Pancreas (tissue), 10 donors: ENCODE results near the gene ST6GAL1. TPM values are rescaled to one million over a fixed set of nuclear protein-coding genes. Genes with fewer than 3 reads are reported as not detected.

Experiments used
- ATAC-seq, 4 donors: fragments of 200-7000 bp; cut with Tn5 transposase; one replicate each; pipeline versions ENCODE4 v1.8.0 to v1.9.1; 2020; ENCODE audit warnings: mild to moderate bottlenecking in 4 of 4, moderate library complexity in 4 of 4
- DNase-seq, 6 donors: peaks; one replicate each; pipeline ENCODE4 v3.0.0-alpha.2; 2020
- FAIRE-seq: peaks from 2 replicates; lab custom pipeline; 2012; peaks lifted over from hg19 to GRCh38; lab: Jason Lieb, UNC
- H3K27ac ChIP-seq, 4 donors: fragments of 200-600 bp; sonication (generic); 1 replicate in 3 of 4; 2 replicates in 1 of 4; pipeline versions ENCODE4 v1.5.0 to v1.8.0; 2020
- H3K27me3 ChIP-seq, 4 donors: fragments of 200-600 bp; one replicate each; pipeline ENCODE4 v1.8.0; 2021
- H3K36me3 ChIP-seq, 3 donors: fragments of 200-600 bp; sonication (generic) in 1 of 3; one replicate each; pipeline versions ENCODE4 v1.5.0 to v1.8.0; 2020 to 2021
- H3K4me1 ChIP-seq, 3 donors: fragments of 200-600 bp; one replicate each; pipeline ENCODE4 v1.8.0; 2021
- H3K4me3 ChIP-seq, 4 donors: fragments of 200-600 bp; sonication (generic) in 2 of 4; one replicate each; pipeline versions ENCODE4 v1.5.0 to v1.8.0; 2020 to 2021
- H3K9me3 ChIP-seq, 4 donors: fragments of 200-600 bp; one replicate each; pipeline ENCODE4 v1.8.0; 2021
- CTCF ChIP-seq, 4 donors: fragments of 200-600 bp; sonication (generic) in 3 of 4; IDR thresholded peaks; one replicate each; pipeline versions ENCODE4 v1.5.0 to v1.8.0; 2021; ENCODE audit warnings: antibody characterized with exemption in 4 of 4
- WGBS, 2 donors: extraction: QIAGEN DNeasy Blood & Tissue Kit; methylation state at CpG; one replicate each; pipeline ENCODE4 v1.1.7; 2013; 5-methylcytosine and 5-hydroxymethylcytosine counted together
- intact Hi-C, 3 donors: fragments of 100-400 bp; cut with DNase I; formaldehyde crosslinking; loops; one replicate each; pipeline versions ENCODE4 v1.11.1 to v1.14.2; 2022
- polyA plus RNA-seq, 2 donors: library from polyadenylated mRNA; stranded (reverse); fragments of 200-250 nt; gene quantifications; one replicate each; pipeline ENCODE4 v1.2.3, GENCODE V29; 2013
- total RNA-seq, 6 donors: library from RNA; stranded (reverse); fragmentation: NEBNext Ultra II Directional in 4 of 6; extraction: Animal tissue kit (Norgen Biotek cat#: 25700) in 4 of 6; gene quantifications; one replicate each; pipeline versions ENCODE4 v1.2.1 to v1.2.4, GENCODE V29; 2021 to 2023
- donor health status: healthy with polysubstance abuse.
- donor health status: DM: no; HTN: no; CAD: no; lungs with moderate emphysema.
- donor health status: DM: no; HTN: no; CAD: no.
- donor health status: control.
- donor health status: control.
- donor health status: Bipolar disorder and iron deficiency.
- donor health status: DM: yes; HTN: yes; CAD: no.
- donor health status: DM: no; HTN: no; CAD: no.
- donor health status: DM: no; HTN: no; CAD: no.
- donor health status: DM: yes; HTN: yes; CAD: no.

ST6GAL1 gene
- total and polyA plus RNA-seq, 8 donors = 4.8 to 36.6 (median 8.3) TPM

GRCh38 chr3:186942168-186942567 lies 11.8 kb downstream of the ST6GAL1 start:
- Histone ChIP-seq H3K27me3 (no peaks in the 10 kb centered on the region), H3K36me3 (no peaks in the 10 kb centered on the region), H3K27ac (no peak overlapping the region), H3K4me1 (peaks cover 0 to under 1% (median 0%) of the 10 kb centered on the region in 3 donors), H3K4me3 (no peak overlapping the region), H3K9me3 (no peaks in the 10 kb centered on the region)
- TF ChIP-seq CTCF (IDR thresholded peaks at IDR 0.05) = no peak
- ATAC-seq (no peak), DNase-seq (no peak), FAIRE-seq (no peak)
- whole genome bisulfite sequencing, 2 donors = 43 to 47% methylated on average over 4 of the region's 4 CpGs
- intact Hi-C loops = no loop called here

GRCh38 chr3:186945255-186945823 lies 15.0 kb downstream of the ST6GAL1 start:
- H3K36me3 ChIP-seq = no peaks in the 10 kb centered on the region
- no peak for DNase-seq
- H3K27ac ChIP-seq = no peak overlapping the region
- H3K27me3 ChIP-seq = no peaks in the 10 kb centered on the region
- intact Hi-C loops = no loop called here
- H3K9me3 ChIP-seq = no peaks in the 10 kb centered on the region
- no peak overlapping the region for H3K4me3 ChIP-seq
- WGBS, 2 donors = 83 to 88% methylated on average over 8 of the region's 8 CpGs
- no peak for FAIRE-seq
- peaks cover 0 to 8% (median 0%) of the 10 kb centered on the region in 3 donors for H3K4me1 ChIP-seq
- no peak for ATAC-seq
- TF ChIP-seq CTCF (IDR thresholded peaks at IDR 0.05) = no peak

GRCh38 chr3:186946756-186947375 lies 16.5 kb downstream of the ST6GAL1 start:
- no peaks in the 10 kb centered on the region for H3K36me3 ChIP-seq
- no peak for TF ChIP-seq CTCF (IDR thresholded peaks at IDR 0.05)
- WGBS, 2 donors = 79 to 83% methylated on average over 9 of the region's 9 CpGs
- FAIRE-seq (no peak), ATAC-seq (no peak), DNase-seq (no peak)
- no peaks in the 10 kb centered on the region for H3K27me3 ChIP-seq
- peak overlapping the region in 1 of 4 donors; percentile 67 for H3K27ac ChIP-seq
- peaks cover 0 to 8% (median 0%) of the 10 kb centered on the region in 3 donors for H3K4me1 ChIP-seq
- intact Hi-C loops = no loop called here
- no peaks in the 10 kb centered on the region for H3K9me3 ChIP-seq
- no peak overlapping the region for H3K4me3 ChIP-seq

GRCh38 chr3:186949281-186949982 lies 19.1 kb downstream of the ST6GAL1 start:
- DNase-seq (no peak), ATAC-seq (no peak), FAIRE-seq (no peak)
- TF ChIP-seq CTCF (IDR thresholded peaks at IDR 0.05) = no peak
- Histone ChIP-seq H3K9me3 (no peaks in the 10 kb centered on the region), H3K36me3 (no peaks in the 10 kb centered on the region), H3K27ac (no peak overlapping the region), H3K27me3 (no peaks in the 10 kb centered on the region), H3K4me1 (peaks cover 0 to 8% (median 0%) of the 10 kb centered on the region in 3 donors), H3K4me3 (no peak overlapping the region)
- 71 to 73% methylated on average over 7 of the region's 7 CpGs for WGBS, 2 donors
- intact Hi-C loops = no loop called here
